Measurements from ENCODE around the gene SEPTIN14. TPM values are rescaled to one million over a fixed set of nuclear protein-coding genes. Genes with fewer than 3 reads are reported as not detected.
"Not testable (repeated sequence)": the region's sequence is repeated elsewhere in the genome, so short reads cannot be mapped to it uniquely, and the experiment has no call there.

SEPTIN14 gene
- total RNA-seq, 1 experiment from 2014 or later = not detected

DNA sequence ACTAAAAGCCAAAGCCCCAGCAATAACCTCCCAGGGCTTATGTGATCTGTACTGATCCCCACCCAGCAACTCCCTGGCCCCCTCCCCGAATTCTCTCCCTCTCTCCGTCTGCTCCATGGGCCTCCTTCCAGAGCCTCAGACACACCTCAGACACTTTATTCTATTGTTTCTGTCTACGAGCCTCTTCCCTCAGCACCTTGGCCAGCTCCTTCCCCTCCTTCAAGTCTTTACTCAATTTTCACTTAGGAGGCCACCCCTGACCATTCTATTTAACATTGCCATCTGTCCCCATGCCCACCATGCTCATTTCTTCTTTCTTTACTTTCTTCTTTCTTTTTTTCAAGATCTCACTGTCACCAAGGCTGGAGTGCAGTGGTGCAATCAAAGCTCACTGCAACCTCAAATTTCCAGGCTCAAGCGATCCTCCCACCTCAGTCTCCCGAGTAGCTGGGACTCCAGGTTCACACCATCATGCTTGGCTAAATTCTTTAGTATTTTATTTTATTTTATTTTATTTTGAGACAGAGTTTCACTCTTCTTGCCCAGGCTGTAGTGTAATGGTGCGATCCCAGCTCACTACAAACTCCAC is 109.2 kb downstream of the SEPTIN14 start:
- ATAC-seq = not testable (repeated sequence)
- TF ChIP-seq, protein P1, sequence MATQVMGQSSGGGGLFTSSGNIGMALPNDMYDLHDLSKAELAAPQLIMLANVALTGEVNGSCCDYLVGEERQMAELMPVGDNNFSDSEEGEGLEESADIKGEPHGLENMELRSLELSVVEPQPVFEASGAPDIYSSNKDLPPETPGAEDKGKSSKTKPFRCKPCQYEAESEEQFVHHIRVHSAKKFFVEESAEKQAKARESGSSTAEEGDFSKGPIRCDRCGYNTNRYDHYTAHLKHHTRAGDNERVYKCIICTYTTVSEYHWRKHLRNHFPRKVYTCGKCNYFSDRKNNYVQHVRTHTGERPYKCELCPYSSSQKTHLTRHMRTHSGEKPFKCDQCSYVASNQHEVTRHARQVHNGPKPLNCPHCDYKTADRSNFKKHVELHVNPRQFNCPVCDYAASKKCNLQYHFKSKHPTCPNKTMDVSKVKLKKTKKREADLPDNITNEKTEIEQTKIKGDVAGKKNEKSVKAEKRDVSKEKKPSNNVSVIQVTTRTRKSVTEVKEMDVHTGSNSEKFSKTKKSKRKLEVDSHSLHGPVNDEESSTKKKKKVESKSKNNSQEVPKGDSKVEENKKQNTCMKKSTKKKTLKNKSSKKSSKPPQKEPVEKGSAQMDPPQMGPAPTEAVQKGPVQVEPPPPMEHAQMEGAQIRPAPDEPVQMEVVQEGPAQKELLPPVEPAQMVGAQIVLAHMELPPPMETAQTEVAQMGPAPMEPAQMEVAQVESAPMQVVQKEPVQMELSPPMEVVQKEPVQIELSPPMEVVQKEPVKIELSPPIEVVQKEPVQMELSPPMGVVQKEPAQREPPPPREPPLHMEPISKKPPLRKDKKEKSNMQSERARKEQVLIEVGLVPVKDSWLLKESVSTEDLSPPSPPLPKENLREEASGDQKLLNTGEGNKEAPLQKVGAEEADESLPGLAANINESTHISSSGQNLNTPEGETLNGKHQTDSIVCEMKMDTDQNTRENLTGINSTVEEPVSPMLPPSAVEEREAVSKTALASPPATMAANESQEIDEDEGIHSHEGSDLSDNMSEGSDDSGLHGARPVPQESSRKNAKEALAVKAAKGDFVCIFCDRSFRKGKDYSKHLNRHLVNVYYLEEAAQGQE (IDR thresholded peaks at IDR 0.05; ENCODE audit: low read depth) = peak; percentile 46

DNA sequence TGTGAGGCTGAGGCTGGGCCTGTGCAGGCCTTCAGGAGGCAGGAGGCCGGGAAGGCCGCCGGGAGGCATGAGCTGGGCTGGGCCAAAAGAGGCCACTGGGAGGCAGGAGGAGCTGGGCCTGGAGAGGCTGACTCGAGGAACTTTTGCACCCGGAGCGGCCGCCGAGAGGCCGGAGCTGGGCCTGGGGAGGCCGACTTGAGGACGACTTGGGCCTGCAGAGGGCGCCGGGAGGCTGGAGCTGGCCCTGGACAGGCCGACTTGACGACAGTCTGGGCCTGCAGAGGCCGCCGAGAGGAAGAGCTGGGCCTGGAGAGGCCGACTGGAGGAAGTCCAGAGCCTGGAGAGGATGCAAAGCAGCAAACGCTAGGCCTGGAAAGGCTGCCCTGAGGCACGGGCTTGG is 117.8 kb downstream of the SEPTIN14 start:
- TF ChIP-seq RAD21 (IDR thresholded peaks at IDR 0.05; ENCODE audit: low read depth) = peak; percentile 37; the same call in 1 of the 2 replicates
- TF ChIP-seq, protein P2, sequence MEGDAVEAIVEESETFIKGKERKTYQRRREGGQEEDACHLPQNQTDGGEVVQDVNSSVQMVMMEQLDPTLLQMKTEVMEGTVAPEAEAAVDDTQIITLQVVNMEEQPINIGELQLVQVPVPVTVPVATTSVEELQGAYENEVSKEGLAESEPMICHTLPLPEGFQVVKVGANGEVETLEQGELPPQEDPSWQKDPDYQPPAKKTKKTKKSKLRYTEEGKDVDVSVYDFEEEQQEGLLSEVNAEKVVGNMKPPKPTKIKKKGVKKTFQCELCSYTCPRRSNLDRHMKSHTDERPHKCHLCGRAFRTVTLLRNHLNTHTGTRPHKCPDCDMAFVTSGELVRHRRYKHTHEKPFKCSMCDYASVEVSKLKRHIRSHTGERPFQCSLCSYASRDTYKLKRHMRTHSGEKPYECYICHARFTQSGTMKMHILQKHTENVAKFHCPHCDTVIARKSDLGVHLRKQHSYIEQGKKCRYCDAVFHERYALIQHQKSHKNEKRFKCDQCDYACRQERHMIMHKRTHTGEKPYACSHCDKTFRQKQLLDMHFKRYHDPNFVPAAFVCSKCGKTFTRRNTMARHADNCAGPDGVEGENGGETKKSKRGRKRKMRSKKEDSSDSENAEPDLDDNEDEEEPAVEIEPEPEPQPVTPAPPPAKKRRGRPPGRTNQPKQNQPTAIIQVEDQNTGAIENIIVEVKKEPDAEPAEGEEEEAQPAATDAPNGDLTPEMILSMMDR (IDR thresholded peaks at IDR 0.05 in 2 of 3, conservative IDR thresholded peaks at IDR 0.05 in 1 of 3; ENCODE audit: borderline replicate concordance in 1 of 3, insufficient read depth in 1 of 3, low read depth in 2 of 3, low read length in 2 of 3) = peak in 2 of 3 experiments; percentile 15 to 21; a peak in 2 of 6 replicates
- H3K4me2 ChIP-seq (ENCODE audit: low read length); H3K79me2 ChIP-seq (ENCODE audit: insufficient read depth, low read length); H3K9me3 ChIP-seq (ENCODE audit: control insufficient read depth in 1 of 2, insufficient read depth in 1 of 2, low read depth in 1 of 2, low read length in 2 of 2); RAD21 ChIA-PET (ENCODE audit: low non-redundant PET in 1 of 2, low total read pairs in 2 of 2, uncharacterized antibody in 2 of 2, unreplicated experiment in 2 of 2); BruUV-seq (replicated peaks); H4K20me1 ChIP-seq (ENCODE audit: insufficient read depth); H3K36me3 ChIP-seq (ENCODE audit: control insufficient read depth in 1 of 2, insufficient read depth in 2 of 2, low read length in 2 of 2); H3K4me3 ChIP-seq (replicated peaks in 1 of 2; ENCODE audit: low read depth in 1 of 2, low read length in 2 of 2); ATAC-seq; H3K4me1 ChIP-seq (ENCODE audit: control insufficient read depth in 1 of 2, insufficient read depth in 2 of 2, low read length in 2 of 2); H2AFZ ChIP-seq (ENCODE audit: low read depth, low read length, poor library complexity, severe bottlenecking); POLR2A ChIA-PET; H3K9me2 ChIP-seq (ENCODE audit: insufficient read depth); H3K27ac ChIP-seq (ENCODE audit: low read depth, low read length); H3K9ac ChIP-seq (ENCODE audit: low read length); H3K27me3 ChIP-seq (ENCODE audit: insufficient read depth, low read length): not testable (repeated sequence)
- intact Hi-C loops (cut with micrococcal nuclease) = loop anchor here (10.0 kb wide), 1 partner anchor 220 kb away; the partner anchor contains the start of gene NIPSNAP2
- peak; percentile 4 for DNase-seq (ENCODE audit: low read depth, low spot score)
- CTCF ChIA-PET = interaction anchor here (1.1 kb wide), 1 partner anchor 330 kb away, joined by 3 read pairs; no protein-coding TSS in a partner anchor

More for the DNA sequence above, 109.2 kb downstream of the SEPTIN14 start:
- H3K27me3 ChIP-seq (ENCODE audit: insufficient read depth, low read length); H3K9ac ChIP-seq (ENCODE audit: low read length); H3K4me3 ChIP-seq (replicated peaks in 1 of 2; ENCODE audit: low read depth in 1 of 2, low read length in 2 of 2); intact Hi-C loops (cut with micrococcal nuclease); H3K36me3 ChIP-seq (ENCODE audit: control insufficient read depth in 1 of 2, insufficient read depth in 2 of 2, low read length in 2 of 2); H3K9me3 ChIP-seq (ENCODE audit: control insufficient read depth in 1 of 2, insufficient read depth in 1 of 2, low read depth in 1 of 2, low read length in 2 of 2); H4K20me1 ChIP-seq (ENCODE audit: insufficient read depth); POLR2A ChIA-PET; H2AFZ ChIP-seq (ENCODE audit: low read depth, low read length, poor library complexity, severe bottlenecking); H3K27ac ChIP-seq (ENCODE audit: low read depth, low read length); DNase-seq (ENCODE audit: low read depth, low spot score); H3K9me2 ChIP-seq (ENCODE audit: insufficient read depth); CTCF ChIA-PET; RAD21 ChIA-PET (ENCODE audit: low non-redundant PET in 1 of 2, low total read pairs in 2 of 2, uncharacterized antibody in 2 of 2, unreplicated experiment in 2 of 2); H3K4me1 ChIP-seq (ENCODE audit: control insufficient read depth in 1 of 2, insufficient read depth in 2 of 2, low read length in 2 of 2); H3K79me2 ChIP-seq (ENCODE audit: insufficient read depth, low read length); BruUV-seq (replicated peaks); H3K4me2 ChIP-seq (ENCODE audit: low read length): not testable (repeated sequence)
